ENCODE measurements around the gene RALGAPA2.

Gene RALGAPA2

GRCh38 chr20:20643927-20644326 lies 68.5 kb downstream of the RALGAPA2 start:
- no peak for DNase-seq (ENCODE audit: extremely low spot score)
- no peak for TF ChIP-seq LEF1 (IDR thresholded peaks at IDR 0.05; ENCODE audit: borderline replicate concordance)
- TF ChIP-seq FOXM1 (IDR thresholded peaks at IDR 0.05; ENCODE audit: borderline replicate concordance): no peak
- no peak for TF ChIP-seq ELF4 (IDR thresholded peaks at IDR 0.05)
- TF ChIP-seq TARDBP (IDR thresholded peaks at IDR 0.05): no peak
- no peak for TF ChIP-seq NFRKB (IDR thresholded peaks at IDR 0.05)
- TF ChIP-seq PKNOX1 (IDR thresholded peaks at IDR 0.05): no peak
- no peak for TF ChIP-seq HDGF (IDR thresholded peaks at IDR 0.05; ENCODE audit: borderline replicate concordance)
- TF ChIP-seq ZNF384 (IDR thresholded peaks at IDR 0.05): no peak
- no peak for TF ChIP-seq SUZ12 (IDR thresholded peaks at IDR 0.05)
- TF ChIP-seq CTBP1 (IDR thresholded peaks at IDR 0.05; ENCODE audit: borderline replicate concordance): no peak
- no peak for TF ChIP-seq FOXK2 (IDR thresholded peaks at IDR 0.05)
- TF ChIP-seq BHLHE40 (IDR thresholded peaks at IDR 0.05; ENCODE audit: borderline replicate concordance): no peak
- no peak for TF ChIP-seq SP1 (IDR thresholded peaks at IDR 0.05)
- no peak for TF ChIP-seq L3MBTL2 (conservative IDR thresholded peaks at IDR 0.05)
- no peak for TF ChIP-seq ARNT (IDR thresholded peaks at IDR 0.05)
- no peak for TF ChIP-seq FOXA1 (IDR thresholded peaks at IDR 0.05)
- ChIA-PET POLR2A (no interaction called here), CTCF (no interaction called here)

GRCh38 chr20:20641783-20642182 lies 70.7 kb downstream of the RALGAPA2 start:
- ChIA-PET CTCF (no interaction called here), POLR2A (no interaction called here)
- DNase-seq (ENCODE audit: extremely low spot score): no peak
- TF ChIP-seq ELF4 (IDR thresholded peaks at IDR 0.05) (no peak), PKNOX1 (IDR thresholded peaks at IDR 0.05) (no peak), BHLHE40 (IDR thresholded peaks at IDR 0.05; ENCODE audit: borderline replicate concordance) (no peak)

GRCh38 chr20:20638878-20639277 lies 73.6 kb downstream of the RALGAPA2 start:
- no peak for DNase-seq (ENCODE audit: extremely low spot score)
- CTCF ChIA-PET: no interaction called here
- POLR2A ChIA-PET: no interaction called here
- TF ChIP-seq HDGF (IDR thresholded peaks at IDR 0.05; ENCODE audit: borderline replicate concordance): no peak

GRCh38 chr20:20637998-20638725 lies 74.3 kb downstream of the RALGAPA2 start:
- DNase-seq (ENCODE audit: extremely low spot score): no peak
- ChIA-PET POLR2A (no interaction called here), CTCF (no interaction called here)
- TF ChIP-seq FOXA1 (IDR thresholded peaks at IDR 0.05) (no peak), FOXK2 (IDR thresholded peaks at IDR 0.05) (no peak), CTBP1 (IDR thresholded peaks at IDR 0.05; ENCODE audit: borderline replicate concordance) (no peak), ZNF384 (IDR thresholded peaks at IDR 0.05) (no peak), FOXM1 (IDR thresholded peaks at IDR 0.05; ENCODE audit: borderline replicate concordance) (no peak)

GRCh38 chr20:20635006-20635405 lies 77.4 kb downstream of the RALGAPA2 start:
- ChIA-PET CTCF (no interaction called here), POLR2A (no interaction called here)
- no peak for DNase-seq (ENCODE audit: extremely low spot score)
- TF ChIP-seq PKNOX1 (IDR thresholded peaks at IDR 0.05) (no peak), FOXM1 (IDR thresholded peaks at IDR 0.05; ENCODE audit: borderline replicate concordance) (no peak), SUZ12 (IDR thresholded peaks at IDR 0.05) (no peak), HDGF (IDR thresholded peaks at IDR 0.05; ENCODE audit: borderline replicate concordance) (no peak), L3MBTL2 (conservative IDR thresholded peaks at IDR 0.05) (no peak), CTBP1 (IDR thresholded peaks at IDR 0.05; ENCODE audit: borderline replicate concordance) (no peak), ELF4 (IDR thresholded peaks at IDR 0.05) (no peak), ARNT (IDR thresholded peaks at IDR 0.05) (no peak), NFRKB (IDR thresholded peaks at IDR 0.05) (no peak), SP1 (IDR thresholded peaks at IDR 0.05) (no peak), FOXA1 (IDR thresholded peaks at IDR 0.05) (no peak), LEF1 (IDR thresholded peaks at IDR 0.05; ENCODE audit: borderline replicate concordance) (no peak)

GRCh38 chr20:20632644-20633043 lies 79.8 kb downstream of the RALGAPA2 start:
- ChIA-PET CTCF (no interaction called here), POLR2A (no interaction called here)
- no peak for DNase-seq (ENCODE audit: extremely low spot score)
- no peak for TF ChIP-seq ELF4 (IDR thresholded peaks at IDR 0.05)
- no peak for TF ChIP-seq HDGF (IDR thresholded peaks at IDR 0.05; ENCODE audit: borderline replicate concordance)
- no peak for TF ChIP-seq FOXA1 (IDR thresholded peaks at IDR 0.05)

- ChIA-PET CTCF (no interaction called here), POLR2A (no interaction called here)
- DNase-seq (ENCODE audit: extremely low spot score): no peak
- TF ChIP-seq ZNF384 (IDR thresholded peaks at IDR 0.05) (no peak), NFRKB (IDR thresholded peaks at IDR 0.05) (no peak), BHLHE40 (IDR thresholded peaks at IDR 0.05; ENCODE audit: borderline replicate concordance) (no peak), L3MBTL2 (conservative IDR thresholded peaks at IDR 0.05) (no peak), HDGF (IDR thresholded peaks at IDR 0.05; ENCODE audit: borderline replicate concordance) (no peak), LEF1 (IDR thresholded peaks at IDR 0.05; ENCODE audit: borderline replicate concordance) (no peak), ELF4 (IDR thresholded peaks at IDR 0.05) (no peak), SP1 (IDR thresholded peaks at IDR 0.05) (no peak), CTBP1 (IDR thresholded peaks at IDR 0.05; ENCODE audit: borderline replicate concordance) (no peak), ARNT (IDR thresholded peaks at IDR 0.05) (no peak), TARDBP (IDR thresholded peaks at IDR 0.05) (no peak), FOXM1 (IDR thresholded peaks at IDR 0.05; ENCODE audit: borderline replicate concordance) (no peak), SUZ12 (IDR thresholded peaks at IDR 0.05) (no peak), FOXK2 (IDR thresholded peaks at IDR 0.05) (no peak)
Measured at GRCh38 chr20:20630551-20630950, 81.9 kb downstream of the RALGAPA2 start.
